GM21619 (cell line): ENCODE results near the gene PKM.

Experiments used
- ATAC-seq: cut with Tn5 transposase; IDR thresholded peaks from one replicate; pipeline ENCODE4 v1.9.1; 2021; ENCODE audit not compliant: unreplicated experiment

PKM gene

GRCh38 chr15:72236381-72237003 is 5.5 kb upstream of the PKM start:
- no peak for ATAC-seq

GRCh38 chr15:72235298-72235697 is 4.3 kb upstream of the PKM start:
- no peak for ATAC-seq

- ATAC-seq: no peak
These were observed 2.8 kb upstream of the PKM start for GRCh38 chr15:72233769-72234168.

GRCh38 chr15:72231833-72232478 is 966 bp upstream of the PKM start:
- no peak for ATAC-seq

GRCh38 chr15:72230197-72231065 is 559 bp downstream of the PKM start:
- ATAC-seq: no peak

GRCh38 chr15:72229947-72230196 is 1.1 kb downstream of the PKM start:
- no peak for ATAC-seq

- ATAC-seq: no peak
These were observed 1.7 kb downstream of the PKM start for GRCh38 chr15:72229076-72229946.

- no peak for ATAC-seq
These were observed 3.3 kb downstream of the PKM start for GRCh38 chr15:72227720-72228119.

GRCh38 chr15:72227192-72227586 is 3.8 kb downstream of the PKM start:
- ATAC-seq: no peak

GRCh38 chr15:72223278-72223677 is 7.7 kb downstream of the PKM start:
- ATAC-seq: no peak

GRCh38 chr15:72222393-72222792 is 8.6 kb downstream of the PKM start:
- ATAC-seq: no peak

- ATAC-seq: no peak
These were observed 10.3 kb downstream of the PKM start for GRCh38 chr15:72220687-72221086.

GRCh38 chr15:72217216-72217615 is 13.8 kb downstream of the PKM start:
- no peak for ATAC-seq

- no peak for ATAC-seq
These were observed 14.9 kb downstream of the PKM start for GRCh38 chr15:72216079-72216478.

- no peak for ATAC-seq
These were observed 23.4 kb downstream of the PKM start for GRCh38 chr15:72207558-72208085.

- no peak for ATAC-seq
These were observed 24.4 kb downstream of the PKM start for GRCh38 chr15:72206677-72207000.

GRCh38 chr15:72205896-72206676 is 24.9 kb downstream of the PKM start:
- ATAC-seq: no peak

- ATAC-seq: no peak
These were observed 25.7 kb downstream of the PKM start for GRCh38 chr15:72205273-72205672.

GRCh38 chr15:72203507-72203837 is 27.5 kb downstream of the PKM start:
- ATAC-seq: no peak

- no peak for ATAC-seq
These were observed 28.0 kb downstream of the PKM start for GRCh38 chr15:72202801-72203506.
